ENCODE results near the gene DNASE1L1.
A peak's percentile ranks its signal among the peaks of the same experiment; 100 is the strongest.
"Not testable (repeated sequence)": the region's sequence is repeated elsewhere in the genome, so short reads cannot be mapped to it uniquely, and the experiment has no call there.

Gene DNASE1L1

DNA sequence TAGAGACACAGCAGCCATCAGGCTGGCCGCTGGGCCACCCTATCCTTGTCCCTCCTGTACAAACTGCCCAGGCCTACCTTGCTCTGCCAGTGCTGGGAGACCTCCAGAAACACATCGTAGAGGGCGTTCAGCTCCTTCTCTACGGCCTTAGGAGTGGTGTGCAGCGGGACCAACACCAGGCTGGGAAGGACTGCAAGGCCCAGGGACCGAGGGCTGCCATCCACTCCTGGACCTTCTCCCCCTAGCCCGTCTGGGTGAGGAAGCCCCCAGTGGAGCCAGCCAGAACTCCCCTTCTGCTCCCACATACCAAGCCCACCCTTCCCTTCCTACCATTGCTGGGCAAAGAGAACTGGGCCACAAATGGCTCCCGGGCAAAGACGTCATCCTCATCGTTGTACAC is 5.9 kb downstream of the DNASE1L1 start:
- no peak overlapping the region for H3K9ac ChIP-seq (ENCODE audit: insufficient read length, low read depth)
- TF ChIP-seq YY1 (IDR thresholded peaks at IDR 0.05; ENCODE audit: insufficient read depth, insufficient read length) = no peak
- TF ChIP-seq ZNF274 (IDR thresholded peaks at IDR 0.05; ENCODE audit: low read depth, low read length) = no peak
- no peak for TF ChIP-seq SUZ12 (IDR thresholded peaks at IDR 0.05; ENCODE audit: extremely low read depth, insufficient read depth, insufficient read length)
- no peaks in the 10 kb centered on the region for H3K9me3 ChIP-seq (ENCODE audit: insufficient read depth, low read length)
- no peaks in the 10 kb centered on the region for H3K27me3 ChIP-seq (ENCODE audit: insufficient read depth, insufficient read length)
- H3K4me1 ChIP-seq (ENCODE audit: insufficient read depth, insufficient read length) = no peaks in the 10 kb centered on the region
- H3K36me3 ChIP-seq (ENCODE audit: insufficient read depth, insufficient read length, low read length) = peaks cover 29% of the 10 kb centered on the region
- DNase-seq (ENCODE audit: low read depth, low spot score) = no peak
- no peak overlapping the region for H3K4me3 ChIP-seq (ENCODE audit: insufficient read length, low read depth)

- Histone ChIP-seq H3K36me3 (ENCODE audit: insufficient read depth, insufficient read length, low read length) (peaks cover 29% of the 10 kb centered on the region), H3K9ac (ENCODE audit: insufficient read length, low read depth) (no peak overlapping the region), H3K4me1 (ENCODE audit: insufficient read depth, insufficient read length) (no peaks in the 10 kb centered on the region), H3K27me3 (ENCODE audit: insufficient read depth, insufficient read length) (no peaks in the 10 kb centered on the region), H3K4me3 (ENCODE audit: insufficient read length, low read depth) (no peak overlapping the region), H3K9me3 (ENCODE audit: insufficient read depth, low read length) (no peaks in the 10 kb centered on the region)
- no peak for TF ChIP-seq ZNF274 (IDR thresholded peaks at IDR 0.05; ENCODE audit: low read depth, low read length)
- TF ChIP-seq YY1 (IDR thresholded peaks at IDR 0.05; ENCODE audit: insufficient read depth, insufficient read length) = no peak
- no peak for TF ChIP-seq SUZ12 (IDR thresholded peaks at IDR 0.05; ENCODE audit: extremely low read depth, insufficient read depth, insufficient read length)
- DNase-seq (ENCODE audit: low read depth, low spot score) = no peak
Observed at GRCh38 chrX:154402622-154403127, 6.4 kb downstream of the DNASE1L1 start.

DNA sequence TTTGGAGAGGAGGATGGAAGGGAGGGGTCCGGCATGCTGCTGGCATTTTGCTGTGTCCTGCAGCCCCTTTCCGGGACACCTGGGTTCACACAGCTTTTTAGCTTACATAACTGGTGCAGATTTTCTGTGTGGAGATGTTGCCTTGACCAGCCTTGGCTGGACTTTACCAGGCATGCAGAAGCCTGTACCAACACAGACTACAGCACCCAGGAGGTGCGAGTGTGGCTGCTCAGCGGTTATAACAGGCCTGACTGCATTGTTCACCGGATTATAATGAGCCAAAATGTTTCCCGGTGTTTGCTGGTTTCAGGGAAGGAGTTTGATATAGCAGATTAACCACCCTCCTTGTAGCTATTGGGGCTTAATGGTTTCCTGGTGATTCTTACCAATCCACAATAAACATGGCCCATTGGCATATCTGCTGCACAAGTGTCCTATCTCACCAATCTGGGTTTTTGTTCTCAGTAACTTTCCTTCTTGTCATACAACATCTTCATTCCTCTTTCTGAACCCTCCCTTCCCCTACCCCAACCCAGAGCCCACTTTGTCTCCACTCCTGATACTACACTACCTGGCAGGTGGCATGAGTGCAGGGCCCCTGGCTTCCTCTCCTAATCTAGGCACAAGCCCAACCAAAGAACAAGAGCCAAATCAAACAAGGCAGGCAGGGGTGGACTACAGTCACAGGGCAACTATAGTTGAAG is 7.0 kb downstream of the DNASE1L1 start:
- H3K9me3 ChIP-seq (ENCODE audit: insufficient read depth, low read length) = no peaks in the 10 kb centered on the region
- DNase-seq (ENCODE audit: low read depth, low spot score) = no peak
- no peak overlapping the region for H3K9ac ChIP-seq (ENCODE audit: insufficient read length, low read depth)
- no peaks in the 10 kb centered on the region for H3K4me1 ChIP-seq (ENCODE audit: insufficient read depth, insufficient read length)
- H3K27me3 ChIP-seq (ENCODE audit: insufficient read depth, insufficient read length) = no peaks in the 10 kb centered on the region
- peaks cover 29% of the 10 kb centered on the region for H3K36me3 ChIP-seq (ENCODE audit: insufficient read depth, insufficient read length, low read length)
- H3K4me3 ChIP-seq (ENCODE audit: insufficient read length, low read depth) = no peak overlapping the region
- TF ChIP-seq SUZ12 (IDR thresholded peaks at IDR 0.05; ENCODE audit: extremely low read depth, insufficient read depth, insufficient read length) (no peak), YY1 (IDR thresholded peaks at IDR 0.05; ENCODE audit: insufficient read depth, insufficient read length) (no peak), ZNF274 (IDR thresholded peaks at IDR 0.05; ENCODE audit: low read depth, low read length) (no peak)

DNA sequence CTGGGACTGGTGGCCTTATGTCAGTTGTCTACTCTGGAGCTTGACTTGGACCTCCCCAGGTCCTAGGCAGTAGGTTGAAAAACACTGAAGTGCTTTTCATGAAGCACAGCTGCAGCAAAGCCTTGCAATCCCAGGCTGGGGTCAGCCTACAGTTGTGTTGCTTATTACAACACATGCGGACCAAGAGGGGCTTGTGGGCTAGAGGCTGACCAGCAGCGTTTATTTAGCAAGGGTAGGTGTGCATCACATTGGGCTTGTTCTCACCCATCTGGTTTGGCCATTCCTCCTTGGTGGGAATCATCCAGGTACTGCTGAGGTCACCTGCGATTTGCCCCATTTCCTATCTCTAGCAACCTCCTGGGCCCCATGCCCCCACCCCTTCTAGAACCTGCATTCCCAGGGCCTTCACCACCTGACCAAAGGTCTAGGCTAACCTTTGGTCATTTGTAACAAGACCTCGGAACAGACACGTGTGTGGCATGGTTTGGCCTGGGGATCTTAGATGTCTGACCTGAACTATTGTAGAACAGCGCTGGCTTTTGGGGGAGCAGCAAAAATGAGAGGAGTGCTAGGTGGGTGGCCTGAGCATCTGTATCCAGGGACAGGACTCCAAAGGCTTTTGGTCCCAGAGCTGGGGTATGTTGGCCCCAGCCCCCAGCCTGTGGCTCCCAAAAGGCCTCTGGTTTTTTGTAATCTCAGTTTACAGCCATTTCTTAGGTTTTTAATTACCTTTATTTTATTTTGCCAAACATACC is 7.8 kb downstream of the DNASE1L1 start:
- Histone ChIP-seq H3K9ac (ENCODE audit: insufficient read length, low read depth) (no peak overlapping the region), H3K9me3 (ENCODE audit: insufficient read depth, low read length) (no peaks in the 10 kb centered on the region), H3K36me3 (ENCODE audit: insufficient read depth, insufficient read length, low read length) (peaks cover 29% of the 10 kb centered on the region), H3K4me1 (ENCODE audit: insufficient read depth, insufficient read length) (no peaks in the 10 kb centered on the region), H3K4me3 (ENCODE audit: insufficient read length, low read depth) (no peak overlapping the region), H3K27me3 (ENCODE audit: insufficient read depth, insufficient read length) (no peaks in the 10 kb centered on the region)
- TF ChIP-seq YY1 (IDR thresholded peaks at IDR 0.05; ENCODE audit: insufficient read depth, insufficient read length) (no peak), ZNF274 (IDR thresholded peaks at IDR 0.05; ENCODE audit: low read depth, low read length) (no peak), SUZ12 (IDR thresholded peaks at IDR 0.05; ENCODE audit: extremely low read depth, insufficient read depth, insufficient read length) (no peak)
- no peak for DNase-seq (ENCODE audit: low read depth, low spot score)

DNA sequence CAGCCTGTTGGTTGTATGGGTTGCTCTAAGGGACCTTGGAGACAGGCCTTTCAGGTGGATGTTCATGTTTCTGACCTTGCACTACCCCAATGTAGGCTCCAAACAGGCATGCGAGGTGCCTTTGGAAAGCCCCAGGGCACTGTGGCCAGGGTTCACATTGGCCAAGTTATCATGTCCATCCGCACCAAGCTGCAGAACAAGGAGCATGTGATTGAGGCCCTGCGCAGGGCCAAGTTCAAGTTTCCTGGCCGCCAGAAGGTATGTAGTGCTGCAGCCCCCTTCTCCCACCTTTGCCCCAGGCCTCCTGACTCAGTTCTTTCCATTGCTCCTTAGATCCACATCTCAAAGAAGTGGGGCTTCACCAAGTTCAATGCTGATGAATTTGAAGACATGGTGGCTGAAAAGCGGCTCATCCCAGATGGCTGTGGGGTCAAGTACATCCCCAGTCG is 8.7 kb downstream of the DNASE1L1 start:
- peak overlapping the region; percentile 56 for H3K9ac ChIP-seq (ENCODE audit: insufficient read length, low read depth)
- not testable (repeated sequence) for H3K4me3 ChIP-seq (ENCODE audit: insufficient read length, low read depth)

GRCh38 chrX:154399527-154400368 is 9.3 kb downstream of the DNASE1L1 start:
- no peak for DNase-seq (ENCODE audit: low read depth, low spot score)

More for the DNA sequence above, 8.7 kb downstream of the DNASE1L1 start:
- not testable (repeated sequence) for H3K4me1 ChIP-seq (ENCODE audit: insufficient read depth, insufficient read length); H3K27me3 ChIP-seq (ENCODE audit: insufficient read depth, insufficient read length); H3K9me3 ChIP-seq (ENCODE audit: insufficient read depth, low read length); DNase-seq (ENCODE audit: low read depth, low spot score)
- peaks cover 29% of the 10 kb centered on the region for H3K36me3 ChIP-seq (ENCODE audit: insufficient read depth, insufficient read length, low read length)

More at GRCh38 chrX:154399527-154400368, 9.3 kb downstream of the DNASE1L1 start:
- Histone ChIP-seq H3K9me3 (ENCODE audit: insufficient read depth, low read length) (no peaks in the 10 kb centered on the region), H3K9ac (ENCODE audit: insufficient read length, low read depth) (peak overlapping the region; percentile 85), H3K36me3 (ENCODE audit: insufficient read depth, insufficient read length, low read length) (peaks cover 29% of the 10 kb centered on the region), H3K4me1 (ENCODE audit: insufficient read depth, insufficient read length) (peaks cover 2% of the 10 kb centered on the region), H3K4me3 (ENCODE audit: insufficient read length, low read depth) (peak overlapping the region; percentile 71), H3K27me3 (ENCODE audit: insufficient read depth, insufficient read length) (no peaks in the 10 kb centered on the region)
- TF ChIP-seq ZNF274 (IDR thresholded peaks at IDR 0.05; ENCODE audit: low read depth, low read length) = no peak
- no peak for TF ChIP-seq SUZ12 (IDR thresholded peaks at IDR 0.05; ENCODE audit: extremely low read depth, insufficient read depth, insufficient read length)
- TF ChIP-seq YY1 (IDR thresholded peaks at IDR 0.05; ENCODE audit: insufficient read depth, insufficient read length) = no peak
